SK-N-SH (cell line): ENCODE results near the gene GPRC5B.

ENCODE experiments used
- GABPA ChIP-seq: IDR thresholded peaks from 2 replicates; pipeline ENCODE4 v1.4.0; 2012; ENCODE audit warnings: low read depth, mild to moderate bottlenecking
- TF ChIP-seq, protein P1 (sequence below): fragments of 200-600 bp; sonication (generic); IDR thresholded peaks from 2 replicates; pipeline ENCODE4 v1.6.1; 2017; ENCODE audit warnings: antibody characterized with exemption, mild to moderate bottlenecking, moderate library complexity

DNA sequence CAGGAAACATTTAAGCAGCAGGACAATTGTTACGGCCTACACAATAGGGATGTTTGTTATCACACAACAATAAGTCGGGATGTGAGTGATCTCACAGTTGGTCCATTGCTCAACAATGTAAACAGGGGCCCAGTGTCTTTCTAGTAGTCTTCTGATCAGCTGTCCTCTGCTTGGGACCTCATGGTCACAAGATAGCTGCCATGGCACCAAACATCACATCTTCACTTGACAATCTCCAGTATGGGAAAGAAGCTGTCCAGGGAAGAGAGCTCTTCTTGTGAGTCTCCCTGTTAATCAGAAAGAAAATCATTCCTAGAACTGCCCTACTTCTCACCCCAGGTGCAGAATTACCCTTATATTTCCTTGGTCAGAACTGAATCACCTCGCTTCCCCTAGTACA is 6.3 kb upstream of the GPRC5B start:
- TF ChIP-seq, protein P1, sequence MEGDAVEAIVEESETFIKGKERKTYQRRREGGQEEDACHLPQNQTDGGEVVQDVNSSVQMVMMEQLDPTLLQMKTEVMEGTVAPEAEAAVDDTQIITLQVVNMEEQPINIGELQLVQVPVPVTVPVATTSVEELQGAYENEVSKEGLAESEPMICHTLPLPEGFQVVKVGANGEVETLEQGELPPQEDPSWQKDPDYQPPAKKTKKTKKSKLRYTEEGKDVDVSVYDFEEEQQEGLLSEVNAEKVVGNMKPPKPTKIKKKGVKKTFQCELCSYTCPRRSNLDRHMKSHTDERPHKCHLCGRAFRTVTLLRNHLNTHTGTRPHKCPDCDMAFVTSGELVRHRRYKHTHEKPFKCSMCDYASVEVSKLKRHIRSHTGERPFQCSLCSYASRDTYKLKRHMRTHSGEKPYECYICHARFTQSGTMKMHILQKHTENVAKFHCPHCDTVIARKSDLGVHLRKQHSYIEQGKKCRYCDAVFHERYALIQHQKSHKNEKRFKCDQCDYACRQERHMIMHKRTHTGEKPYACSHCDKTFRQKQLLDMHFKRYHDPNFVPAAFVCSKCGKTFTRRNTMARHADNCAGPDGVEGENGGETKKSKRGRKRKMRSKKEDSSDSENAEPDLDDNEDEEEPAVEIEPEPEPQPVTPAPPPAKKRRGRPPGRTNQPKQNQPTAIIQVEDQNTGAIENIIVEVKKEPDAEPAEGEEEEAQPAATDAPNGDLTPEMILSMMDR: no peak
- TF ChIP-seq GABPA: no peak
